ENCODE results near the gene PLEKHM2.

PLEKHM2 gene

DNA sequence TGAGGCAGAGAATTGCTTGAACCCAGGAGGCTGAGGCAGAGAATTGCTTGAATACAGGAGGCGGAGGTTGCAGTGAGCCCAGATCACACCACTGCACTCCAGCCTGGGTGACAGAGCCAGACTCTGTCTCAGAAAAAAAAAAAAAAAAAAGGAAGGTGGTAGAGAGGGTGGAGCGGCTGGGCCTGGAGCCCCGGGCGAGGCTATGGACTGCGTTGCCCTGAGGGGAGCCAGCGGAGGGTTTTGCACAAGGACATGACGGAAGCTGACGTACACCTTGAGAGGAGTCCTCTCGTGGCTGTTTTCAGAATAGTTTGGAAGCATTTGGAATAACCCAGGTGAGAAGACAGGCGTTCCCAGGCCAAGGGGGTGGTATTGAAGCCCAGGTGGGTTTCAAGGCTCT is 67.6 kb downstream of the PLEKHM2 start:
- no peak for DNase-seq (ENCODE audit: low read depth)
- TF ChIP-seq CTCF (conservative IDR thresholded peaks at IDR 0.05; ENCODE audit: control insufficient read depth, insufficient read depth, low read depth, low read length) = no peak
- no peak overlapping the region for H3K4me3 ChIP-seq (ENCODE audit: control insufficient read depth, low read depth, low read length)

DNA sequence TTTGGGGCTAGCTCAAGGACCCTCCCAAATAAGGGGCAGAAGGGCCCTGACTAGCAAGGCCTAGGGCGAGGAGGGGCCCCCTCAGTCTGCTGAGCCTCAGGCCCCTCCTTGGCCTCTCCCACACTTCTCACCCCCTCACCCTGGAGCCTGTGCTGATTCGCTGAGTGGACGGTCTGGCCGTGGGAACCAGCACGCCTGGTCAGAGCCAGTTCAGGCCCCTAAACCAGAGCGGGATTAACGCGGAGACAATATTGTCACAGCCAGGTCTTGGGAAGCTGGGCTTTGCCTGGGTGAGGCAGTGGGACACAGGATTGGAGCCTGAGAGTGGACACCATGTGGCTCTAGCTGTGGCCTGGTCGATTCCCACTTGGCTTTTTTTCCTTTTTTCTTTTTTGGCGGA is 69.7 kb downstream of the PLEKHM2 start:
- DNase-seq (ENCODE audit: low read depth) = no peak
- H3K4me3 ChIP-seq (ENCODE audit: control insufficient read depth, low read depth, low read length) = no peak overlapping the region
- no peak for TF ChIP-seq CTCF (conservative IDR thresholded peaks at IDR 0.05; ENCODE audit: control insufficient read depth, insufficient read depth, low read depth, low read length)

DNA sequence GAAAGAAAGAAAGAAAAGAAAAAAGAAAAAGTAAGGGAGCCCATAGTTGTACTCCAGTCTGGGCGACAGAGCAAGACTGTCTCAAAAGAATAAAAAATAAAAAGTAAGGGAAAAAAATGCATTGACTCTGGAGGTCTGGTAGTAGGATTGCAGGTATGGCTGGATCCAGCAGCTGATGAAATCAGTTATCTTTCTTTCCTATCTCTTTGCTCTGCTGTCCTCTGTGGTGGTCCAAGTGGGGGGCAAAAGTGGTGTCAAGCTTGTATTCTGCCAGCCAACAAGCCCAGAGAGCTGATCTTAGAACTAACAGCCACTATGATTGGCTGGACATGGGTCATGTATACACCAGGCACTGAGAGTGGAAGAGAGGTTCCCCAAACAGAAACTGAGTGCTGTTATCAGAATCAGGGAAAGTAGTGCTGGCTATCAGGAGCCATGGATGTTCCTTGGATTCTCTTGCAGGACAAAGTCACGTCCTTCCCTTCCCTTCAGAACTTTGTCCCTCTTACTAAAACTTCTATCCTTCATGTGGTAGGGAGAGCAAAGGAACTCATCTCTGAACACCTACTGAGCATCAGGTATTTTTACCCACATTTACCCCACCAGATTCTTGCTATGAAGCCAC is 71.0 kb downstream of the PLEKHM2 start:
- H3K4me3 ChIP-seq (ENCODE audit: control insufficient read depth, low read depth, low read length) = no peak overlapping the region
- TF ChIP-seq CTCF (conservative IDR thresholded peaks at IDR 0.05; ENCODE audit: control insufficient read depth, insufficient read depth, low read depth, low read length) = no peak
- no peak for DNase-seq (ENCODE audit: low read depth)

DNA sequence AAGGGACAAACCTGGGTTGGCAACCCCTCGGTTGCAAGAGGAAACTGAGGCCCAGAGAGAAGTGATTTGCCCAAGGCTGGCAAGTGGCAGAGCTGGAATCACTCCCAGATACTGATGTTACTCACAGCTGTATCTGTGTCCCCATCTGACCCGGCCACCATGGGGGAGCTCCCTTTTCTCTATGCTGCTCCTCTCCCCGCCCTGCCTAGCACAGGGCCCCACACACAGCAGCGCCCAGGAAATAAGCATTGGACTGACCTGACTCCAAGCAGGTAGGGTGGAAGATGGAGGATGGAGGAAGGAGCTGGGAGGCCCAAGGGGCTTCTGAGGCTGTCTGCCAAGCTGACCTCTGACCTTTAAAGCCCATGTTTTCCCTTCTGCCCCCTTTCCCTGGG is 71.5 kb downstream of the PLEKHM2 start:
- TF ChIP-seq CTCF (conservative IDR thresholded peaks at IDR 0.05; ENCODE audit: control insufficient read depth, insufficient read depth, low read depth, low read length) = no peak
- no peak overlapping the region for H3K4me3 ChIP-seq (ENCODE audit: control insufficient read depth, low read depth, low read length)
- no peak for DNase-seq (ENCODE audit: low read depth)

- no peak for TF ChIP-seq CTCF (conservative IDR thresholded peaks at IDR 0.05; ENCODE audit: control insufficient read depth, insufficient read depth, low read depth, low read length)
- H3K4me3 ChIP-seq (ENCODE audit: control insufficient read depth, low read depth, low read length) = no peak overlapping the region
- DNase-seq (ENCODE audit: low read depth) = no peak
Measured at GRCh38 chr1:15756143-15757015, 72.3 kb downstream of the PLEKHM2 start.

GRCh38 chr1:15757016-15757543 is 73.0 kb downstream of the PLEKHM2 start:
- no peak for DNase-seq (ENCODE audit: low read depth)
- no peak for TF ChIP-seq CTCF (conservative IDR thresholded peaks at IDR 0.05; ENCODE audit: control insufficient read depth, insufficient read depth, low read depth, low read length)
- H3K4me3 ChIP-seq (ENCODE audit: control insufficient read depth, low read depth, low read length) = no peak overlapping the region
